ENCODE measurements around the gene VAMP3.

The VAMP3 gene

DNA sequence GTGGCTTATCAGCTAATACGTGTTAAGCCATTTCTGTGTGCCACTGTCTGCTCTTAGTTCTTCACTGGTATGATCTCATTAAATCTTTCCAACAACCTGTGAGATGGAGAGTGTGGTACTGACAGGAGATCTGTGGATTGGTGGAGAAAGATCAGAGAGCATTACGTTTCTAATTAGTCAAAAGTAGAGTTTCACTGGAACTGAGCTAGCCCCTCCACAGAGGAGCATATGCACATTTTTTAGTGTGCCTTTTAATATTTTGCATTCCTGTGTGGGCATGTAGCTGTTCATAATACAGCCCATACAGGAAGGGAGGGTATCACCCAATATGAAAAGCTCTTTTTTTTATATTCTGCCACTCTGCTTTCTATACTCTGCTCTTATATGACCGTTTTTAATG is 50.2 kb downstream of the VAMP3 start:
- no peak for DNase-seq

GRCh38 chr1:7824701-7825100 is 53.6 kb downstream of the VAMP3 start:
- no peak for DNase-seq

GRCh38 chr1:7826363-7826762 is 55.3 kb downstream of the VAMP3 start:
- DNase-seq, result no peak

GRCh38 chr1:7827126-7827955 is 56.2 kb downstream of the VAMP3 start:
- DNase-seq, result peak in 1 of 2 donors; percentile 23
